ENCODE results near the gene AKR7A3.
"Not testable (repeated sequence)": the region's sequence is repeated elsewhere in the genome, so short reads cannot be mapped to it uniquely, and the experiment has no call there.

Gene AKR7A3

GRCh38 chr1:19311931-19312781 is 23.6 kb upstream of the AKR7A3 start, which contains the start of the genes AKR7A2 and SLC66A1:
TSS of gene AKR7A2 (minus strand) at chr1:19312144. CDS start at chr1:19312124, 20 bp downstream.
TSS of gene SLC66A1 (plus strand) at chr1:19312326. CDS start at chr1:19317678, 5,352 bp downstream.
- peaks cover 34% of the 10 kb centered on the region for H3K4me1 Mint-ChIP-seq (ENCODE audit: low read depth)
- H3K9me3 Mint-ChIP-seq: no peaks in the 10 kb centered on the region
- peaks cover 11% of the 10 kb centered on the region for H3K36me3 Mint-ChIP-seq (ENCODE audit: low read depth)
- H3K27me3 Mint-ChIP-seq (ENCODE audit: low read depth): no peaks in the 10 kb centered on the region
- H3K27ac Mint-ChIP-seq: peak within 1 kb of the TSS; percentile 68
- peak within 1 kb of the TSS; percentile 90 for H3K4me3 Mint-ChIP-seq

GRCh38 chr1:19311503-19311930 is 22.9 kb upstream of the AKR7A3 start:
- Mint-ChIP-seq H3K27ac (peak overlapping the region; percentile 64), H3K4me1 (ENCODE audit: low read depth) (peaks cover 33% of the 10 kb centered on the region), H3K4me3 (peak overlapping the region; percentile 90), H3K9me3 (no peaks in the 10 kb centered on the region), H3K36me3 (ENCODE audit: low read depth) (peaks cover 13% of the 10 kb centered on the region), H3K27me3 (ENCODE audit: low read depth) (no peaks in the 10 kb centered on the region)

- H3K36me3 Mint-ChIP-seq (ENCODE audit: low read depth): peaks cover 13% of the 10 kb centered on the region
- H3K4me3 Mint-ChIP-seq: peak overlapping the region; percentile 90
- peaks cover 31% of the 10 kb centered on the region for H3K4me1 Mint-ChIP-seq (ENCODE audit: low read depth)
- H3K27ac Mint-ChIP-seq: peak overlapping the region; percentile 64
- no peaks in the 10 kb centered on the region for H3K27me3 Mint-ChIP-seq (ENCODE audit: low read depth)
- H3K9me3 Mint-ChIP-seq: no peaks in the 10 kb centered on the region
Observed at GRCh38 chr1:19310720-19311502, 22.3 kb upstream of the AKR7A3 start.

- Mint-ChIP-seq H3K36me3 (ENCODE audit: low read depth) (peaks cover 16% of the 10 kb centered on the region), H3K27ac (no peak overlapping the region), H3K4me3 (peak overlapping the region; percentile 27), H3K9me3 (no peaks in the 10 kb centered on the region), H3K4me1 (ENCODE audit: low read depth) (peaks cover 25% of the 10 kb centered on the region), H3K27me3 (ENCODE audit: low read depth) (no peaks in the 10 kb centered on the region)
Observed at GRCh38 chr1:19310061-19310460, 21.5 kb upstream of the AKR7A3 start.

GRCh38 chr1:19309123-19309813 is 20.7 kb upstream of the AKR7A3 start:
- H3K27me3 Mint-ChIP-seq (ENCODE audit: low read depth): no peaks in the 10 kb centered on the region
- no peak overlapping the region for H3K27ac Mint-ChIP-seq
- no peaks in the 10 kb centered on the region for H3K9me3 Mint-ChIP-seq
- peaks cover 18% of the 10 kb centered on the region for H3K36me3 Mint-ChIP-seq (ENCODE audit: low read depth)
- peaks cover 25% of the 10 kb centered on the region for H3K4me1 Mint-ChIP-seq (ENCODE audit: low read depth)
- H3K4me3 Mint-ChIP-seq: peak overlapping the region; percentile 3

GRCh38 chr1:19308509-19308907 is 19.9 kb upstream of the AKR7A3 start:
- H3K4me1 Mint-ChIP-seq (ENCODE audit: low read depth): peaks cover 21% of the 10 kb centered on the region
- no peak overlapping the region for H3K27ac Mint-ChIP-seq
- H3K9me3 Mint-ChIP-seq: no peaks in the 10 kb centered on the region
- no peak overlapping the region for H3K4me3 Mint-ChIP-seq
- peaks cover 18% of the 10 kb centered on the region for H3K36me3 Mint-ChIP-seq (ENCODE audit: low read depth)
- no peaks in the 10 kb centered on the region for H3K27me3 Mint-ChIP-seq (ENCODE audit: low read depth)

- Mint-ChIP-seq H3K27me3 (ENCODE audit: low read depth) (no peaks in the 10 kb centered on the region), H3K27ac (no peak overlapping the region), H3K36me3 (ENCODE audit: low read depth) (peaks cover 18% of the 10 kb centered on the region), H3K4me1 (ENCODE audit: low read depth) (peaks cover 15% of the 10 kb centered on the region), H3K9me3 (no peaks in the 10 kb centered on the region), H3K4me3 (no peak overlapping the region)
Observed at GRCh38 chr1:19307794-19308508, 19.4 kb upstream of the AKR7A3 start.

GRCh38 chr1:19306941-19307340 is 18.4 kb upstream of the AKR7A3 start:
- H3K27ac Mint-ChIP-seq: no peak overlapping the region
- H3K27me3 Mint-ChIP-seq (ENCODE audit: low read depth): no peaks in the 10 kb centered on the region
- peaks cover 18% of the 10 kb centered on the region for H3K36me3 Mint-ChIP-seq (ENCODE audit: low read depth)
- H3K9me3 Mint-ChIP-seq: no peaks in the 10 kb centered on the region
- H3K4me3 Mint-ChIP-seq: no peak overlapping the region
- H3K4me1 Mint-ChIP-seq (ENCODE audit: low read depth): peaks cover 12% of the 10 kb centered on the region

GRCh38 chr1:19305880-19306279 is 17.3 kb upstream of the AKR7A3 start:
- H3K9me3 Mint-ChIP-seq: no peaks in the 10 kb centered on the region
- H3K27me3 Mint-ChIP-seq (ENCODE audit: low read depth): no peaks in the 10 kb centered on the region
- H3K4me3 Mint-ChIP-seq: no peak overlapping the region
- peaks cover 18% of the 10 kb centered on the region for H3K36me3 Mint-ChIP-seq (ENCODE audit: low read depth)
- peaks cover 8% of the 10 kb centered on the region for H3K4me1 Mint-ChIP-seq (ENCODE audit: low read depth)
- no peak overlapping the region for H3K27ac Mint-ChIP-seq

- not testable (repeated sequence) for H3K27me3 Mint-ChIP-seq (ENCODE audit: low read depth); H3K4me3 Mint-ChIP-seq; H3K9me3 Mint-ChIP-seq; H3K27ac Mint-ChIP-seq; H3K4me1 Mint-ChIP-seq (ENCODE audit: low read depth)
- H3K36me3 Mint-ChIP-seq (ENCODE audit: low read depth): peaks cover 17% of the 10 kb centered on the region
Observed at GRCh38 chr1:19304081-19304480, 15.5 kb upstream of the AKR7A3 start.

GRCh38 chr1:19300211-19300610 is 11.6 kb upstream of the AKR7A3 start:
- Mint-ChIP-seq H3K4me1 (ENCODE audit: low read depth) (no peaks in the 10 kb centered on the region), H3K36me3 (ENCODE audit: low read depth) (peaks cover 9% of the 10 kb centered on the region), H3K4me3 (no peak overlapping the region), H3K27ac (no peak overlapping the region), H3K27me3 (ENCODE audit: low read depth) (no peaks in the 10 kb centered on the region), H3K9me3 (peaks cover 15% of the 10 kb centered on the region)

GRCh38 chr1:19294638-19295037 is 6.1 kb upstream of the AKR7A3 start:
- Mint-ChIP-seq H3K27me3 (ENCODE audit: low read depth) (peaks cover 3% of the 10 kb centered on the region), H3K4me1 (ENCODE audit: low read depth) (no peaks in the 10 kb centered on the region), H3K9me3 (peaks cover 49% of the 10 kb centered on the region), H3K27ac (no peak overlapping the region), H3K36me3 (ENCODE audit: low read depth) (peaks cover 11% of the 10 kb centered on the region), H3K4me3 (no peak overlapping the region)

- Mint-ChIP-seq H3K4me1 (ENCODE audit: low read depth) (no peaks in the 10 kb centered on the region), H3K36me3 (ENCODE audit: low read depth) (peaks cover 5% of the 10 kb centered on the region), H3K27ac (no peak overlapping the region), H3K9me3 (peaks cover 26% of the 10 kb centered on the region), H3K4me3 (peak overlapping the region; percentile 2), H3K27me3 (ENCODE audit: low read depth) (peaks cover 14% of the 10 kb centered on the region)
Observed at GRCh38 chr1:19289244-19289643, 674 bp upstream of the AKR7A3 start.

Measured in T-helper 1 cell treated with Interleukin-12 subunit alpha and Interleukin-12 subunit beta and Interleukin-4 antibody, amounts not matched to agents 30 μg/mL and 1 μg/mL, for 36 hours (primary cell).